Hepatocyte (in vitro differentiated cells): ENCODE data around the gene LITAF.

ENCODE experiments used
- CTCF ChIP-seq: fragments of 200-600 bp; sonication (generic); IDR thresholded peaks from 2 replicates; pipeline ENCODE4 v1.5.1; 2016; ENCODE audit warnings: antibody characterized with exemption, mild to moderate bottlenecking; ENCODE audit not compliant: poor library complexity
- EZH2 ChIP-seq: fragments of 200-600 bp; sonication (generic); IDR thresholded peaks from 2 replicates; pipeline ENCODE4 v1.6.1; 2016; ENCODE audit warnings: antibody characterized with exemption, mild to moderate bottlenecking, borderline replicate concordance
- EZH2phosphoT487 ChIP-seq: fragments of 200-600 bp; sonication (generic); IDR thresholded peaks from one replicate; pipeline ENCODE4 v1.6.1; 2018; ENCODE audit warnings: antibody characterized with exemption, mild to moderate bottlenecking, low read depth, moderate library complexity; ENCODE audit not compliant: unreplicated experiment, severe bottlenecking

GRCh38 chr16:11601911-11602310 lies 15.2 kb upstream of the LITAF start:
- TF ChIP-seq CTCF = no peak
- no peak for TF ChIP-seq EZH2
- TF ChIP-seq EZH2phosphoT487 = no peak
